Right lobe of liver (tissue), 6 donors: ENCODE data around the gene PACRG. TPM values are rescaled to one million over a fixed set of nuclear protein-coding genes. Genes with fewer than 3 reads are reported as not detected.

Experiments
- ATAC-seq, 4 donors: fragments of 200-7000 bp; cut with Tn5 transposase; one replicate each; pipeline ENCODE4 v1.9.1; 2020; ENCODE audit warnings: mild to moderate bottlenecking in 4 of 4, moderate library complexity in 4 of 4
- DNase-seq, 3 donors: peaks; one replicate each; pipeline ENCODE4 v3.0.0-alpha.2; 2020
- H3K27ac ChIP-seq, 3 donors: fragments of 200-600 bp; one replicate each; pipeline ENCODE4 v1.8.0; 2022
- H3K27me3 ChIP-seq, 2 donors: fragments of 200-600 bp; one replicate each; pipeline ENCODE4 v1.8.0; 2022
- H3K36me3 ChIP-seq, 4 donors: fragments of 200-600 bp; sonication (generic) in 1 of 4; one replicate each; pipeline versions ENCODE4 v1.5.1 to v1.8.0; 2017 to 2022; ENCODE audit warnings: control low read depth in 1 of 4
- H3K4me1 ChIP-seq, 4 donors: fragments of 200-600 bp; sonication (generic) in 1 of 4; one replicate each; pipeline versions ENCODE4 v1.5.1 to v1.8.0; 2017 to 2022; ENCODE audit warnings: control low read depth in 1 of 4
- H3K4me3 ChIP-seq, 3 donors: fragments of 200-600 bp; one replicate each; pipeline ENCODE4 v1.8.0; 2022
- H3K9me3 ChIP-seq, 4 donors: fragments of 200-600 bp; sonication (generic) in 1 of 4; one replicate each; pipeline versions ENCODE4 v1.5.1 to v1.8.0; 2017 to 2022; ENCODE audit warnings: control low read depth in 1 of 4
- POLR2A ChIP-seq: fragments of 450-650 bp; IDR thresholded peaks from one replicate; pipeline ENCODE4 v1.6.1; 2017; ENCODE audit warnings: antibody characterized with exemption, mild to moderate bottlenecking
- WGBS: methylation state at CpG from one replicate; pipeline ENCODE4 v1.1.6; 2018; ENCODE audit warnings: low coverage, low lambda C conversion rate; ENCODE audit not compliant: insufficient coverage; ENCODE audit errors: missing lambda C conversion rate; 5-methylcytosine and 5-hydroxymethylcytosine counted together
- intact Hi-C, 2 donors: fragments of 100-400 bp; cut with DNase I; formaldehyde crosslinking; loops; one replicate each; pipeline versions ENCODE4 v1.11.2 to v1.14.1; 2022
- total RNA-seq, 6 experiments: library from RNA; depleted of rRNA in 2 of 6; stranded (reverse); fragments of >200 nt in 2 of 6; fragmentation: NEBNext Ultra II Directional in 3 of 6; extraction: Animal tissue kit (Norgen Biotek cat#: 25700) in 3 of 6; gene quantifications; one replicate each; pipeline versions ENCODE4 v1.1.0 to v1.2.4, GENCODE V29; 2016 to 2023
- TF ChIP-seq, protein P1 (sequence below), 4 donors: fragments of 200-600 bp in 3 of 4; fragments of 450-650 bp in 1 of 4; IDR thresholded peaks; one replicate each; pipeline versions ENCODE4 v1.5.1 to v1.8.0; 2016 to 2022; ENCODE audit warnings: antibody characterized with exemption in 4 of 4, mild to moderate bottlenecking in 2 of 4
- donor health status: DM: no; HTN: yes; CAD: no.
- donor health status: DM: no; HTN: no; CAD: no.
- donor health status: DM: no; HTN: no; CAD: no.
- donor health status: DM: no; HTN: yes; CAD: no.
- donor health status: DM: no; HTN: yes; CAD: no.

PACRG gene
- total RNA-seq, 6 experiments from 2014 or later, result 0.25 to 5.3 (median 2.7) TPM

- intact Hi-C loops, result no loop called here
- ATAC-seq (no peak), DNase-seq (no peak)
- Histone ChIP-seq H3K27me3 (no peaks in the 10 kb centered on the region), H3K27ac (no peak overlapping the region), H3K36me3 (no peaks in the 10 kb centered on the region), H3K4me3 (no peak overlapping the region), H3K4me1 (no peaks in the 10 kb centered on the region), H3K9me3 (no peaks in the 10 kb centered on the region)
- 100% methylated on average over 3 of the region's 3 CpGs for WGBS
- TF ChIP-seq, protein P1, sequence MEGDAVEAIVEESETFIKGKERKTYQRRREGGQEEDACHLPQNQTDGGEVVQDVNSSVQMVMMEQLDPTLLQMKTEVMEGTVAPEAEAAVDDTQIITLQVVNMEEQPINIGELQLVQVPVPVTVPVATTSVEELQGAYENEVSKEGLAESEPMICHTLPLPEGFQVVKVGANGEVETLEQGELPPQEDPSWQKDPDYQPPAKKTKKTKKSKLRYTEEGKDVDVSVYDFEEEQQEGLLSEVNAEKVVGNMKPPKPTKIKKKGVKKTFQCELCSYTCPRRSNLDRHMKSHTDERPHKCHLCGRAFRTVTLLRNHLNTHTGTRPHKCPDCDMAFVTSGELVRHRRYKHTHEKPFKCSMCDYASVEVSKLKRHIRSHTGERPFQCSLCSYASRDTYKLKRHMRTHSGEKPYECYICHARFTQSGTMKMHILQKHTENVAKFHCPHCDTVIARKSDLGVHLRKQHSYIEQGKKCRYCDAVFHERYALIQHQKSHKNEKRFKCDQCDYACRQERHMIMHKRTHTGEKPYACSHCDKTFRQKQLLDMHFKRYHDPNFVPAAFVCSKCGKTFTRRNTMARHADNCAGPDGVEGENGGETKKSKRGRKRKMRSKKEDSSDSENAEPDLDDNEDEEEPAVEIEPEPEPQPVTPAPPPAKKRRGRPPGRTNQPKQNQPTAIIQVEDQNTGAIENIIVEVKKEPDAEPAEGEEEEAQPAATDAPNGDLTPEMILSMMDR (IDR thresholded peaks at IDR 0.05), result no peak
- TF ChIP-seq POLR2A, result no peak
These were observed 610.2 kb downstream of the PACRG start for GRCh38 chr6:163337958-163338357.

GRCh38 chr6:163338671-163339405, 611.1 kb downstream of the PACRG start:
- Histone ChIP-seq H3K36me3 (no peaks in the 10 kb centered on the region), H3K27me3 (no peaks in the 10 kb centered on the region), H3K27ac (no peak overlapping the region), H3K9me3 (no peaks in the 10 kb centered on the region), H3K4me1 (peaks cover 0 to 5% (median 0%) of the 10 kb centered on the region in 4 donors), H3K4me3 (no peak overlapping the region)
- ATAC-seq, result no peak
- TF ChIP-seq, protein P1 (IDR thresholded peaks at IDR 0.05), result no peak
- no peak for TF ChIP-seq POLR2A
- intact Hi-C loops, result no loop called here
- no peak for DNase-seq
- WGBS, result 76% methylated on average over 9 of the region's 12 CpGs

- no peaks in the 10 kb centered on the region for H3K9me3 ChIP-seq
- ATAC-seq (no peak), DNase-seq (no peak)
- no peak overlapping the region for H3K4me3 ChIP-seq
- TF ChIP-seq, protein P1 (IDR thresholded peaks at IDR 0.05), result no peak
- no peak for TF ChIP-seq POLR2A
- no peaks in the 10 kb centered on the region for H3K27me3 ChIP-seq
- H3K4me1 ChIP-seq, result peaks cover 0 to 5% (median 0%) of the 10 kb centered on the region in 4 donors
- H3K36me3 ChIP-seq, result no peaks in the 10 kb centered on the region
- no peak overlapping the region for H3K27ac ChIP-seq
- 72% methylated on average over 5 of the region's 5 CpGs for WGBS
- intact Hi-C loops, result no loop called here
These were observed 611.7 kb downstream of the PACRG start for GRCh38 chr6:163339466-163339865.

DNA sequence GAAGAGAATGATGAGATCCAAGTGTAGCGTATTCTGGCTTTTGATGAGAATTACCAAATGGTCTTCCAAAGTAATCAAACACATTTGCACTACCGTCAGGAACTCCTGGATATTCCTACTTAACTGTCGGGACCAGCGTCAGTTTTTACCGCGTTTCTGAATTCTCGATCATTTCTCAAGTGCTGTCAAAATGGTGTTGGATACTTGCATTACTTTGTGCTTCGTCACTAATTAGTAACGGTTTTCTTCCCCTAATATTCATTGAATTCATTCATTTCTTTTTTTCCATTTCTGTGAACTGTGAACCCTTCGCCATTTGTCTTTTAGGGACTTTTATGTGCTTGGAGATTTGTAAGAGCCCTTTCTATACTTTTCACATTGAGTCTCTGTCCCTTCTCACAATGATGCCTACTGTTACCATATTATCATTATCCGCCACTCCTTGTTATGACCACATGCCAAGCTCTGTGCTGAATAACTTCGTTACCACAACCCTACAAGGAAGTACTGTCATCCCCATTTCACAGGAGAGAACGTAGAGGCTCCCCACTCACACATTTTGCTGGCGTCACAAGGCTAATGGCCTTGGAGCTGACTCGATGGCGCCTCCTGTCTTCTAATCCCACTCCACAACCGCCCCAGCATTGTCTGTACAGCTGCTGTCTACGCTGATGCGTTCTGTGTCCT, 612.6 kb downstream of the PACRG start:
- no peak overlapping the region for H3K27ac ChIP-seq
- no peaks in the 10 kb centered on the region for H3K36me3 ChIP-seq
- no peak for DNase-seq
- H3K4me1 ChIP-seq, result peaks cover 0 to 5% (median 0%) of the 10 kb centered on the region in 4 donors
- no peak overlapping the region for H3K4me3 ChIP-seq
- H3K9me3 ChIP-seq, result no peaks in the 10 kb centered on the region
- no peak for ATAC-seq
- H3K27me3 ChIP-seq, result no peaks in the 10 kb centered on the region
- TF ChIP-seq, protein P1 (IDR thresholded peaks at IDR 0.05), result no peak
- no peak for TF ChIP-seq POLR2A
- intact Hi-C loops, result no loop called here
- WGBS, result 93% methylated on average over 19 of the region's 19 CpGs
